GM12892 (cell line): Measurements from ENCODE around the gene BAAT.

Source experiments
- DNase-seq: peaks from one replicate; pipeline ENCODE4 v3.0.0; 2011; ENCODE audit not compliant: insufficient read length
- FAIRE-seq: peaks from 2 replicates; lab custom pipeline; 2011; peaks lifted over from hg19 to GRCh38; lab: Jason Lieb, UNC
- POLR2A ChIP-seq: IDR thresholded peaks from 2 replicates; pipeline ENCODE4 v1.6.1; 2011; ENCODE audit warnings: low read depth, low read length, control low read depth
- POLR2AphosphoS5 ChIP-seq: IDR thresholded peaks from 2 replicates; pipeline ENCODE4 v1.6.1; 2011; ENCODE audit warnings: low read depth, low read length, control low read depth
- TAF1 ChIP-seq: IDR thresholded peaks from 2 replicates; pipeline ENCODE4 v1.6.1; 2011; ENCODE audit warnings: low read depth, mild to moderate bottlenecking, control low read depth, low read length, borderline replicate concordance

Gene BAAT

DNA sequence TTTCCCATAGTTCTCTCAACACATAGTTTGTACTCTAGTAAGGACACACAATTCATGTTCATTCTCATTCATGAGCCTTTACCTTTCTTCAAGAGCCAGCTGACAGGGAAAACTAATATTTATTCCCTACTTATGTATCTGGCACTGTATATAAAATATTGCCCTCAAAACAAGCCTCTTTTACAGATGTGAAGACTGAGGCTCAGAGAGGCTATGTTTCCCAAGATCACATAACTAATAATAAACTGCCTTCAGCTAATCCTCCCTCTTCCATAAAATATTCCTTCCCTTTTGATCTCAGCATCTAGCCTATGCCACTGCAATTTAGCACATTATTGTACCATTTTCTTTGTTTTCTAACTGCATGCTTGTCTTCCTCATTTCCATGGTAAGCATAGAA lies 32.6 kb upstream of the BAAT start:
- FAIRE-seq = no peak
- no peak for DNase-seq
- no peak for TF ChIP-seq POLR2AphosphoS5

DNA sequence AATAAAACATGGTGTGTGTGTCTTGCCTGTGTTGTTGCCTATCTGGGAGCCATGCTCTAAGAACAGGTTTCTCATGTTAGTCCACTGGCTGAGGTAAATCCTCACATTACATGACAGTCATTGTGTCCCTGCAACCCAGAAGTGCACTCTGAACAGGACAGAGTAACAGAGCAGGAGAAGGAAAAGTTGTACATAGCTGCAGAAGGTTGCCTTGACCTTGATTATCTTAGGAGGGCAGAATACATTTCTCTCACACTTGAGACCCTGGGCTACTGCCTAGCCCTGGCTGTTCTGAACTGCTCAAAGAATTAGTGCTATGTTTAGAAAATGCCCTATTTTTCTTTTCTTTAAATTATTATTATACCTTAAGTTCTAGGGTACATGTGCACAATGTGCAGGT lies 30.8 kb upstream of the BAAT start:
- FAIRE-seq (no peak), DNase-seq (no peak)
- TF ChIP-seq TAF1 (no peak), POLR2A (no peak), POLR2AphosphoS5 (no peak)

DNA sequence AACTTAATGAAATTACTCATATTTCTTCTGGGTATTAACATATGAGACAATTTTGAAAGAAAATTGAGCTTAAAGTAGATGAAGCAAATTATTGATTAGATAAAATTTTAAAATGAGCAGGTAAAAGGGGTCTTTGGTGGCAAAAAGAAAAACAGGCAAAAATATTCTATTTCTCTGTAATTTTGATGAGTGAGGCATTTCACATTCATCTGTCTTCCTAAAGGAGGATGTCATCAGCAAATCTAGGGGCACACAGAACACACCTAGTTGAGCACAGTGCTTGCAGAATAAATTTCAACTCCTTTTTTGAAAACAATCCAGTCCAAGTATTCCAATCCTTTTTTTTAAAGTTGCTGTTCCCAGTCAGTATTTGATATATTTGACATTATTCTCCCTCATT lies 30.0 kb upstream of the BAAT start:
- FAIRE-seq = no peak
- TF ChIP-seq POLR2AphosphoS5 (no peak), POLR2A (no peak), TAF1 (no peak)
- DNase-seq = no peak

DNA sequence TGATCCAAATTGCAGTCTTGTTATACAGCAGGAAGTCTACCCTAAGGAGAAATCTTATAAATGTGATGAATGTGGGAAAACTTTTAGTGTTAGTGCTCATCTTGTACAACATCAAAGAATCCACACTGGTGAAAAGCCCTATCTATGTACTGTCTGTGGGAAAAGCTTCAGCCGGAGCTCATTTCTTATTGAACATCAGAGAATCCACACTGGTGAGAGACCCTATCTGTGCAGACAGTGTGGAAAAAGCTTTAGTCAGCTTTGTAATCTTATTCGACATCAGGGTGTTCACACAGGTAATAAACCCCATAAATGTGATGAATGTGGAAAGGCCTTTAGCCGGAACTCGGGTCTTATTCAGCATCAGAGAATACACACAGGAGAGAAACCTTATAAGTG lies 24.3 kb upstream of the BAAT start:
- DNase-seq = no peak
- FAIRE-seq = no peak
- TF ChIP-seq POLR2AphosphoS5 (no peak), POLR2A (0 out of 2 replicates have a peak, but pooled peaks have one; percentile 33)

DNA sequence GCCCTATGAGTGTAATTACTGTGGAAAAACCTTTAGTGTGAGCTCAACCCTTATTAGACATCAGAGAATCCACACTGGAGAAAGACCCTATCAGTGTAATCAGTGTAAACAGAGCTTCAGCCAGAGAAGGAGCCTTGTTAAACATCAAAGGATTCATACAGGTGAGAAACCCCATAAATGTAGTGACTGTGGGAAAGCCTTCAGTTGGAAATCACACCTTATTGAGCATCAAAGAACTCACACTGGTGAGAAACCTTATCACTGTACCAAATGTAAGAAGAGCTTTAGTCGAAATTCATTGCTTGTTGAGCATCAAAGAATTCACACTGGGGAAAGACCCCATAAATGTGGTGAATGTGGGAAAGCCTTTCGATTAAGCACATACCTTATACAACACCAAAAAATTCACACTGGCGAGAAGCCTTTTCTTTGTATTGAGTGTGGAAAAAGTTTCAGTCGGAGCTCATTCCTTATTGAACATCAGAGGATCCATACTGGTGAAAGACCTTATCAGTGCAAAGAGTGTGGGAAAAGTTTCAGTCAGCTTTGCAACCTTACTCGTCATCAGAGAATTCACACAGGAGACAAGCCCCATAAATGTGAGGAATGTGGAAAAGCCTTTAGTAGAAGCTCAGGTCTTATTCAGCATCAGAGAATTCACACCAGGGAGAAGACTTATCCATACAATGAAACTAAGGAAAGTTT lies 23.7 kb upstream of the BAAT start:
- TF ChIP-seq TAF1 = no peak
- TF ChIP-seq POLR2A = no peak
- TF ChIP-seq POLR2AphosphoS5 = no peak
- FAIRE-seq = no peak
- DNase-seq = no peak

DNA sequence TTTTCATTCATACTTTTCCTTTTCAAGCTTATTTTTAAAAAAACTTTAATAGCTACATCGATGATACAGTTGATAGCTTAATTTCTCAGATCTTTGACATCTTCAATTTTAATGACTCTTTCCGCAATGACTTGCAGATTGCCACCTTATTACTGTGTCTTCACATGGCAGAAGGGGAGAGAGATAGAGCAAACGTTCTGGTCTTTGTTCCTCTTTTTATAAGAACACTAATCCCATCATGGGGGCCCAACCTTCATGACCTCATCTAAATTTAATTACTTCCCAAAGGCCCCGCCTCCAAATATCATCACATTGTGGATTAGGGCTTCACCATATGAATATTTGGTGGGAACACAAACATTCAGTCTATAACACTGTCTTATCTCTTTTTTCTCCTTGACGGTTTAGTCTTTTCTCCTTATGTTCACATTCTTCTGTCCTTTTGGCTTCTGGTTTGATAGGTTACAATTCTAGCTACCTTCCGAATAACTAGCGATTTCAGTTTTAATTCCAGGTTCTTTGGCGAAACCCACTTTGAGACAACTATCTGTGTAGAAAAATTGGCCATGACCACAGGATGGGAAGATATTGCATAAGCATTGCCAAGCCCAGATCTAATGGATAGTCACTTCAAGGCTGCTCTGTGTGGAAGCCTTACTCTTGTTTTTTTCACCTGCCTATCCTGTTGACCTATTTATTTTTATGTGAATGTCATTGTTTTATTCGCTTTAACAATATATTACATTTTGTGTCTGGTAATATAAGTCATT lies 18.9 kb upstream of the BAAT start:
- DNase-seq (no peak), FAIRE-seq (no peak)
- TF ChIP-seq POLR2AphosphoS5 (no peak), TAF1 (no peak), POLR2A (no peak)

DNA sequence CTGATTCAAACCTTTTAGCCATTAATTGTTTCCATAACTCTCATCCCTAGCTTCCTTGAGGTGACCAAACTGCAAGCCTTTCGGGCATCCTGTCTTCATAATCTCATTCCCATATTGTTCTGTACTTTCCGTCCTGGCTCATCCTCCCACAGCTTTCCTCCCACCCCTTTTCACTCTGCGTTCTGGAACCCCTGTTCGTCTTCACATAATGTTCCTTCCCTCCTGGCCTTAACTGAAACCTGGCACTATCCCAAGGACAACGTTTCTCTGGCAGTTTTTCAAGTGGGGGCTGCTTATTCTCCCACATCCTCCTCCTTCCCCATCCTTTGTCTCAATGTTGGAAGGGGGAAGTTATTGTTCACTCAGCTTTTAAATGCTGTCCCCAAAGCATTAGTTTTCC lies 15.3 kb upstream of the BAAT start:
- TF ChIP-seq TAF1 = no peak
- no peak for TF ChIP-seq POLR2AphosphoS5
- no peak for TF ChIP-seq POLR2A
- FAIRE-seq (no peak), DNase-seq (no peak)

DNA sequence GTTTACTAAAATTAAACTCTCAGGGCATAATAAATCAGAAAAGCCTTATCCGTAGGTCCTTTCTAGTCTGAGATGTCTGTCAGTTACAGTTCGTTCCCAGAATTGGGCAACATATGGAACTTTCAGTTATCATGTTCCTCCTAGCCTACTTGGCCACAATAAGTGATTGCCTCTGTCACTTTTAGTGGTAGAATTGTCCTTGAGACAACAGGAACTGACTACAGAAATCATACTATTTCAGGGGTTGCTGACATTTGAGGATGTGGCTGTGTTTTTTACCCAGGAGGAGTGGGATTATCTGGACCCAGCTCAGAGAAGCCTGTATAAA lies 14.8 kb upstream of the BAAT start:
- DNase-seq (no peak), FAIRE-seq (no peak)
- TF ChIP-seq POLR2AphosphoS5 = no peak
- TF ChIP-seq POLR2A = no peak
- TF ChIP-seq TAF1 = no peak

DNA sequence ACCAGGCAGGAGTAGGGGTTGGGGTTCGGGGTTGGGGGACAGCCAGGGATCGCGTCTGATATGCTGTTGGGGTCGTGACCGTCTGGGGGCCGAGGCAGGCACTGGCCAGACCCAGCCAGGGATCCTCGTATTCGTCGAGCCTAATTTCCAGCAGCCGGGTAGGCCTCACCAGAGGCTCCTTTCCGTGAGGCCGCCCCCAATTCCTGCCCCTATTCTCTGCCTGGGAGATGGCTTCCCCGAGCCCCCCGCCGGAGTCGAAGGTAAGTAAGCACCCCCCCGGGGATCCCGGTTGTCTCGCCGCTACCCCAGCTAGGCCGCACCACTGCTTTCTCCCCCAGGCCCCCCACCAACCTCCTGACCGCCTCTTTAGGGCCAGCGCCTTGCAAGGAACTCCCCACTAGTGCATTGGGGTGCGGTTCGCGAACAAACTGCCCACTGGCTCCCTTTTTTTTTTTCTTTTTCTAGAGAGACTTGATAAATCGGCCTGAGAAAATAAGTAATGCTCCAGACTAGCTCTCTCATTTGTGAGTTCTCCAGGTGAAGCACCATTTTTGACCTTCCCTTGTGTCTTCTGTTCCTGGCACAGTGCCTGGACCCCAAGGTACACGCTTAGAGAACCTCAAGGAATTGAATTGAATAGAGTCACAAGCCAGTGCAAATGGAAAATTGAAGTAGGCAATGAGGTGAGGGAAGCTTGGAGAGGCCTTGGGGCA lies 14.3 kb upstream of the BAAT start:
- no peak for DNase-seq
- FAIRE-seq = no peak
- TF ChIP-seq TAF1 = no peak
- TF ChIP-seq POLR2AphosphoS5 = no peak
- TF ChIP-seq POLR2A = no peak

DNA sequence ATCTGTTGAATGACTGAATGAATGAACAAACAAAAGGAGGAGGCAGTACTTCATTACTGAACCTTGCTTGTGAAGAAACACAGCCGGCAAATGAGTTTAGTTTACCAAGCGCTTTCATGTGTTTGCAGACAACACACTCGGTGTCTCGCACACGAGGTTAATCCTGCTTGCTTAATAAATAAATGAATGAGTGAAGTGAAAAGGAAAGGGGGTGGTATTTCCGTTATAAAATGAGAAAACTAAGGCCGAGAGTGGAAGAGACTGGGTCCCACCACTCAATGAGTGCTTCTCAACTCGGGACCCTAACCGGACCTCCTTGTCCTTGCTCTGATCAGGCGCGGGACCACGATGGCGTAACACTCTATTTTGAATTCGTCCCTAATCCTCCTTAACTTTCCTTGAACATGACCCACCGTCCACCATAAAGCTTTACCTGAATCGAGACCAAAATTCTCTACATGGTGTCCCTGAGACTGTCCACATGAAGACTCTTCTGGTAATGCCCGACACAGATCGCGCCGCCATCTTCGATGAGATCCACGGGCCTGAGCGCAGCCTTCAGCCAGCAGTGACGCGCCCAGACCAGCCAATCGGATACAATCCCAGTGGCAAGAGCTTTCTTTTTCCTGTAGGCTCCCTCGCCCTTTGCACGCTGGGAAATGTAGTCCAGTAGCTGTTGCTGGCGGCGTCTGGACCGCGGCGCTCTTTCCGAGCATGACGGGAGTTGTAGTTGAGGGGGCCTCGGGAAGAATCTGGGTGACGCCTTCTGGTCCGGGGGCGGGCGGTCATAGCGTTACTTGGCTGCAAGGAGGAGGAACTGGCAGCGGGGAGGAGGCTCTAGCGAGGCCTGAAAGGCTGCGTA lies 13.5 kb upstream of the BAAT start, which contains the start of the genes MRPL50 and ZNF189:
MRPL50 (minus strand) TSS at position 551 of the 862 bp plus-strand sequence; CDS start at position 525, 26 bp downstream.
ZNF189 (plus strand) TSS at position 784 of the 862 bp plus-strand sequence. CDS start 306 bp downstream, outside the sequence.
- DNase-seq = peak; percentile 68
- FAIRE-seq = peak; percentile 87
- TF ChIP-seq POLR2A (peak; percentile 96), POLR2AphosphoS5 (peak; percentile 90), TAF1 (peak; percentile 87)

DNA sequence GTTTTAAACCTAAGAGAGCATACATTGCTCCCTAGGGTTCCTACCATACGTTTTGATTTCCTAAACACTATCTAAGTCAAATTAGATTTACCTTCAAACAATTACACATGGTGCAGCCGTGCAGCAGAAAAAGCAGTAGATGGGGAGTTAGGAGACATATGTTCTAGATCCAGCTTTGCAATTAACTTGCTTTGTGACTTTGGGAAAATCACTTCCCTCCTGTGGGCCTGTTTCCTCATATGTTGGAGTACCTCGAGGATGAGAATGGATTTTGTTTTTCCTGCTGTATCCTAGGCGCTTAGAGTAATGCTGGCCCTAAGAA lies 12.9 kb upstream of the BAAT start:
- DNase-seq = no peak
- no peak for TF ChIP-seq TAF1
- TF ChIP-seq POLR2A = no peak
- no peak for TF ChIP-seq POLR2AphosphoS5
- no peak for FAIRE-seq
